LNCaP clone FGC (cell line): ENCODE results near the gene TRAP1.

Source experiments
- DNase-seq: peaks from one replicate; pipeline ENCODE4 v3.0.0-alpha.2; 2011; ENCODE audit warnings: low read depth
- H3K4me3 ChIP-seq: 2 replicates; pipeline ENCODE4 v1.5.1; 2011; ENCODE audit warnings: mild to moderate bottlenecking, low read depth, low read length, control low read depth
- TF ChIP-seq, protein P1 (sequence below): IDR thresholded peaks from 2 replicates; pipeline ENCODE4 v1.5.1; 2012; ENCODE audit warnings: mild to moderate bottlenecking; ENCODE audit not compliant: control insufficient read depth, insufficient read depth; ENCODE audit errors: extremely low read depth

The TRAP1 gene

DNA sequence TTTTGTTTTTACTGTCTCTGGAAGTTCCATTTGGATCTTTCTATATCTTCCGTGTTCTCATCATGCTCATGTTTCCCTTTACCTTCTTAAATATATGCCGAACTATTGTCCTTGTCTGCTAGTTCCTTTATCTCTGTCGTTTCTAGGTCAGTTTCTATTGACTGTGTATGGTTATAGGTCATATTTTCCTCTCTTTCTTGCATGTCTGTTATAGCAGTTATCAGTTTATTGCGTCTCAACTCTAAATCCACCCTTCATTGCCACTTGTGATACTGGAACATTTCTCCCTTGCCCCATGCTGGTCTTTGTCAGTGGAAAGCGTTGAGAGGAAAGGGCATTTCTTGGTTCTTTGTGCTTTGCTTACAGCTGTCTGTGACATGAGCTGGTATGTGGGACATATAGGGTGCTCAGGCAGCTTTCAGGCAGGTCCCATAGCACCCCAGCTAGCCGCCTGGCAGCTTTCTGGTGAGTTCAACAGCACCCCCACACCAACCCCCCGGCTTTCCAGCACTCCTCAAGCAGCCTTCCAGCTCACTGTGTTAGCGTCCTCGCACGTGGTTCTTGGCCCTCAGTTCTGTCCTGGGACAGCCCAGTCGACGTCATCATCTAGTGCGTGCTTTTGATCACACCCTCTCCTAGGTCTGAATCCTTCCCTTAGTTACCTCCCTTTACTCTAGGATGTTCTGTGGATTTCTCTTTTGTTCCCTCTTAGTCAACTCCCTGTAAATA lies 78.2 kb downstream of the TRAP1 start:
- no peak for DNase-seq
- TF ChIP-seq, protein P1, sequence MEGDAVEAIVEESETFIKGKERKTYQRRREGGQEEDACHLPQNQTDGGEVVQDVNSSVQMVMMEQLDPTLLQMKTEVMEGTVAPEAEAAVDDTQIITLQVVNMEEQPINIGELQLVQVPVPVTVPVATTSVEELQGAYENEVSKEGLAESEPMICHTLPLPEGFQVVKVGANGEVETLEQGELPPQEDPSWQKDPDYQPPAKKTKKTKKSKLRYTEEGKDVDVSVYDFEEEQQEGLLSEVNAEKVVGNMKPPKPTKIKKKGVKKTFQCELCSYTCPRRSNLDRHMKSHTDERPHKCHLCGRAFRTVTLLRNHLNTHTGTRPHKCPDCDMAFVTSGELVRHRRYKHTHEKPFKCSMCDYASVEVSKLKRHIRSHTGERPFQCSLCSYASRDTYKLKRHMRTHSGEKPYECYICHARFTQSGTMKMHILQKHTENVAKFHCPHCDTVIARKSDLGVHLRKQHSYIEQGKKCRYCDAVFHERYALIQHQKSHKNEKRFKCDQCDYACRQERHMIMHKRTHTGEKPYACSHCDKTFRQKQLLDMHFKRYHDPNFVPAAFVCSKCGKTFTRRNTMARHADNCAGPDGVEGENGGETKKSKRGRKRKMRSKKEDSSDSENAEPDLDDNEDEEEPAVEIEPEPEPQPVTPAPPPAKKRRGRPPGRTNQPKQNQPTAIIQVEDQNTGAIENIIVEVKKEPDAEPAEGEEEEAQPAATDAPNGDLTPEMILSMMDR = no peak
- H3K4me3 ChIP-seq = no peak overlapping the region

DNA sequence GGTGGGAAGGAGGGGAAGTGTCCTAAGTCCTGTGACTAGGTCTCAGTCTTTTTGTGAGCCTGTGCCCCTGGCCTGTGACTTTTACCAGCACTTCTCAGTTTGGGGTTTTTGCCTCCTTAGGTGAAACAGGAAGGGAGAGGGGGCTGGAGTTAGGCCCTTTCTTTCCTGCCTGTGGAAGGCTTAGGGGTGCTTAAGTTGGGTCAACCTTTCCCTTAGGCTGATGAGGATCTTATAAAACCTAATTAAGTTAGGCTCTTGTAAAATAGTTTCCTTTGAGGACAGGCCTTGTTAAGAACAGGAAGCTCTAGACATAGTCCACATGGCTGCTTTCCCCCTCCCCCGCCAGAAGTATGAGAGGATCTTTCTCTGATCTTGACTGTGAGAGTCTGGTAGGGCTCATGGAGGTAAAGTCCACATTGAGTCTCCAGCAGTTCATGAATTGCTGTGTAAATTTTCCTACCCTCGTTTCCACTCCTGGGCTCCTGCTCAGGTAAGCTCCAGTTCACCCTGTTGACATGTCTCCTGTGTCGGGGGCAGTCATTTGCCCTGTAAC lies 79.9 kb downstream of the TRAP1 start:
- TF ChIP-seq, protein P1 = no peak
- no peak for DNase-seq
- H3K4me3 ChIP-seq = no peak overlapping the region

DNA sequence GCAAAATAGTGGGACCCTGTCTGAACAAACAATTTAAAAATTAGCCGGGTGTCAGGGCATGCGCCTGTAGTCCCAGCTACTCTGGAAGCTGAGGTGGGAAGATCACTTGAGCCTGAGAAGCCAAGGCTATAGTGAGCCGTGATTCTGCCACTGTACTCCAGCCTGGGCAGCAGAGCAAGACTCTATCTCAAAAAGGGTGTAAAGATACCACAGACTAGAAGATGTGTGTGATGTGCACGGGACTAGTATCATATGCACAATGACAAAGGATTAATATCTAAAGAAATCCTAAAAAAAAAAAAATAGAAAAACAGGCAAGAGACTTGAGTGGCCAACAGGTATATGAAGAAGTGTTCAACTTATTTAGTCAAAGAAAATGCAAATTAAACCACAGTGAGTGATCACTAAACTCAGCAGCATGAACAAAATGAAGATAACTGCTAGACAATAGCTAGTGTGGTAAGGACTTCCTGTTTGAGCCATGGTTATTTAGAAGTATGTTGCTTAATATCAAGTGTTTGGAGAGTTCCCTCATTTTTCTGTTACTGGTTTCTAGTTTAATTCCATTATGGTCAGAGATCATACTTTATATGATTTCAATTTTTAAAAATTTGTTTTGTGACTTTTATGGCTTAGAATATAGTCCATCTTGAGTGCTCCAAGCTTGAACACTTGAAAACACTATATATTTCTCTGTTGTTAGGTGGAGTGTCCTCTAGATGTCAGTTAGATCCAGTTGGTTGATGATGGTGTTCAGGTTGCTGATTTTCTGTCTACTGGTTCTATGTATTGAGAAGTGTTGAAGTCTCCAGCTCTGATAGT lies 91.2 kb downstream of the TRAP1 start:
- H3K4me3 ChIP-seq = no peak overlapping the region
- TF ChIP-seq, protein P1 = no peak
- DNase-seq = no peak

DNA sequence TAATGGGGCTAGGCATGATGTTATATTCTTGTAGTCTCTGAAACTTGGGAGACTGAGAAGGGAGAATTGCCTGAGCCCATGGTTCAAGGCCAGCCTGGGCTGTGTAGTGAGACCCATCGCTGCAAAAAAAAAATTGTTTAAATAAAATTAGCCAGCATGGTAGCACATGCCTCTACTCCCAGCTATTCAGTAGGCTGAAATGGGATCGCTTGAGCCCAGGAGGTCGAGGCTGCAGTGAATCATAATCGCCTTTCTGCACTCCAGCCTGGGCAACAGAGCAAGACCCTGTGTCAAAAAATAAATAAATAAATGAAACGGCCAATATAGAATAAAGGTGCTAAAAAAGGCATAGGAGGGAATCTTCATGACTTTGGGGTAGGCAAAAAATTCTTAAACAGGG lies 92.0 kb downstream of the TRAP1 start:
- H3K4me3 ChIP-seq = no peak overlapping the region
- TF ChIP-seq, protein P1 = no peak
- no peak for DNase-seq

DNA sequence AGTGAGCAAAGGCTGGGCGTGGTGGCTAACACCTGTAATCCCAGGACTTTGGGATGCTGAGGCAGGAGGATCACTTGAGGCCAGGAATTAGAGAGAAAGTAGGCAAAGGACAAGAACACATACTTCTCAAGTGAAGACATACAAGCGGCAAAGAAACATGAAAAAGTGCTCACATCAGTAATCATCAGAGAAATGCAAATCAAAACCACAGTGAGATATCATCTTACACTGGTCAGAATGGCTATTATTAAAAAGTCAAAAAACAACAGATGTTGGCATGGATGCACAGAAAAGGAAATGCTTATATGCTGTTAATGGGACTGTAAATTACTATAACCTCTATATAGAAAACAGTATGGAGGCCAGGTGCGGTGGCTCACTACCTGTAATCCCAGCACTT lies 93.7 kb downstream of the TRAP1 start:
- H3K4me3 ChIP-seq = no peak overlapping the region
- TF ChIP-seq, protein P1 = no peak
- DNase-seq = no peak

DNA sequence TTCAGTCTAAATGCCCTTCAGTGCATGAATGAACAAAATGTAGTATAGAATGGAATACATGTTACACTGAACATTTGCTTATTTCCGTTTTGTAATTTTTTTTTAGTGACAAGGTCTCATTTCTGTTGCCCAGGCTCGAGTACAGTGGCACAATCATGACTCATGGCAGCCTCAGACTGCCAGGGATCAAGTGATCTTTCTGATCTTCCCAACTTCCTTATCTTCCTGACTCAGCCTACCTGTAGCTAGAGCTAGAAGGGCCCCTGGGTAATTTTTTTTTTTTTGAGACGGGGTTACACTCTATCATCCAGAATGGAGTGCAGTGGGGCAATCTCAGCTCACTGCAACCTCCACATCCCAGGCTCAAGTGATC lies 98.6 kb downstream of the TRAP1 start:
- TF ChIP-seq, protein P1 = no peak
- no peak for DNase-seq
- no peak overlapping the region for H3K4me3 ChIP-seq
